GM12878 (cell line): ENCODE results near the gene DBN1. TPM values are rescaled to one million over a fixed set of nuclear protein-coding genes. Genes with fewer than 3 reads are reported as not detected.

Source experiments
- ASH2L ChIP-seq: fragments of 300-600, 200-600 bp; sonication (generic); IDR thresholded peaks from 2 replicates; pipeline ENCODE4 v1.6.1; 2017; ENCODE audit warnings: low read depth, mild to moderate bottlenecking, borderline replicate concordance
- BRCA1 ChIP-seq: IDR thresholded peaks from 2 replicates; pipeline ENCODE4 v1.6.1; 2011; ENCODE audit warnings: low read depth, low read length, improper control_type of control experiment
- CREB1 ChIP-seq: IDR thresholded peaks from 2 replicates; pipeline ENCODE4 v1.6.1; 2012; ENCODE audit warnings: low read depth, mild to moderate bottlenecking, inconsistent platforms
- CREM ChIP-seq: IDR thresholded peaks from 2 replicates; pipeline ENCODE4 v1.6.1; 2014; ENCODE audit warnings: antibody characterized with exemption, low read depth
- EGR1 ChIP-seq, 2 experiments: IDR thresholded peaks; 1 replicate in 1 of 2; 2 replicates in 1 of 2; pipeline ENCODE4 v1.6.1; 2011 to 2012; ENCODE audit warnings: low read depth in 2 of 2, low read length in 2 of 2, borderline replicate concordance in 1 of 2, mild to moderate bottlenecking in 1 of 2, moderate library complexity in 1 of 2
- GATAD2B ChIP-seq: fragments of 450-650 bp; conservative IDR thresholded peaks from 2 replicates; pipeline ENCODE4 v1.6.1; 2017; ENCODE audit warnings: low read depth, mild to moderate bottlenecking, moderate library complexity
- MTA3 ChIP-seq: IDR thresholded peaks from 2 replicates; pipeline ENCODE4 v1.6.1; 2012; ENCODE audit warnings: low read length, inconsistent platforms, borderline replicate concordance
- NBN ChIP-seq: fragments of 450-650 bp; IDR thresholded peaks from 2 replicates; pipeline ENCODE4 v1.6.1; 2016
- PAX8 ChIP-seq: fragments of 450-650 bp; IDR thresholded peaks from 2 replicates; pipeline ENCODE4 v1.6.1; 2017; ENCODE audit warnings: mild to moderate bottlenecking, moderate library complexity
- RELA ChIP-seq: fragments of 450-650 bp; IDR thresholded peaks from 2 replicates; pipeline ENCODE4 v1.8.0; 2014; ENCODE audit warnings: borderline replicate concordance; ENCODE audit not compliant: partially characterized antibody
- SIN3A ChIP-seq: IDR thresholded peaks from 2 replicates; pipeline ENCODE4 v1.6.1; 2012; ENCODE audit warnings: low read depth, low read length, improper control_type of control experiment
- SUPT20H ChIP-seq: IDR thresholded peaks from 2 replicates; pipeline ENCODE4 v1.6.1; 2011; ENCODE audit warnings: low read depth, mild to moderate bottlenecking, low read length, moderate library complexity, borderline replicate concordance; ENCODE audit not compliant: control insufficient read depth
- TCF7 ChIP-seq: IDR thresholded peaks from 2 replicates; pipeline ENCODE4 v1.6.1; 2014; ENCODE audit warnings: antibody characterized with exemption, borderline replicate concordance
- ZNF24 ChIP-seq: fragments of 450-650 bp; IDR thresholded peaks from 2 replicates; pipeline ENCODE4 v1.6.1; 2017; ENCODE audit warnings: antibody characterized with exemption, mild to moderate bottlenecking
- polyA plus RNA-seq, 11 experiments: library from polyadenylated mRNA; depleted of rRNA in 4 of 11; unstranded in 6 of 11; stranded (reverse) in 5 of 11; fragments of >200 nt; fragmentation: Nextera tagmentation in 4 of 11; fragmentation: Illumina TruSeq in 1 of 11; extraction: Ambion mirVana in 4 of 11; extraction: Trizol in 1 of 11; gene quantifications; 1 replicate in 1 of 11; 2 replicates in 10 of 11; pipeline versions ENCODE4 v1.2.1 to v1.2.3, GENCODE V29; 2011 to 2016; ENCODE audit warnings: inconsistent platforms in 2 of 11, missing spikeins in 2 of 11, low read depth in 1 of 11
- total RNA-seq, 4 experiments: library from RNA; depleted of rRNA in 3 of 4; stranded (reverse); fragments of >200 nt in 3 of 4; fragmentation: Illumina TruSeq in 1 of 4; extraction: Trizol in 1 of 4; gene quantifications; 2 replicates each; pipeline versions ENCODE4 v1.2.1 to v1.2.3, GENCODE V29; 2013 to 2021
- TF ChIP-seq, protein P1 (sequence below): fragments of 450-650 bp; formaldehyde crosslinking; IDR thresholded peaks from 2 replicates; pipeline ENCODE4 v1.4.0; 2020; ENCODE audit warnings: mild to moderate bottlenecking, moderate library complexity
- TF ChIP-seq, protein P2 (sequence below): IDR thresholded peaks from 2 replicates; pipeline ENCODE4 v1.6.1; 2012; ENCODE audit warnings: low read depth, low read length, improper control_type of control experiment
- TF ChIP-seq, protein P3 (sequence below): fragments of 150-350 bp; IDR thresholded peaks from 2 replicates; pipeline ENCODE4 v1.6.1; 2016; ENCODE audit warnings: low read depth, low read length
- TF ChIP-seq, protein P4 (sequence below): fragments of 450-650 bp; IDR thresholded peaks from 2 replicates; pipeline ENCODE4 v1.6.1; 2017; ENCODE audit warnings: mild to moderate bottlenecking, moderate library complexity

The DBN1 gene
- total and polyA plus RNA-seq, 10 of the 15 experiments (the other 5 are each of a cell fraction or from before 2014, with no cell fraction given) = 0.18 to 81.0 (median 27.9) TPM

DNA sequence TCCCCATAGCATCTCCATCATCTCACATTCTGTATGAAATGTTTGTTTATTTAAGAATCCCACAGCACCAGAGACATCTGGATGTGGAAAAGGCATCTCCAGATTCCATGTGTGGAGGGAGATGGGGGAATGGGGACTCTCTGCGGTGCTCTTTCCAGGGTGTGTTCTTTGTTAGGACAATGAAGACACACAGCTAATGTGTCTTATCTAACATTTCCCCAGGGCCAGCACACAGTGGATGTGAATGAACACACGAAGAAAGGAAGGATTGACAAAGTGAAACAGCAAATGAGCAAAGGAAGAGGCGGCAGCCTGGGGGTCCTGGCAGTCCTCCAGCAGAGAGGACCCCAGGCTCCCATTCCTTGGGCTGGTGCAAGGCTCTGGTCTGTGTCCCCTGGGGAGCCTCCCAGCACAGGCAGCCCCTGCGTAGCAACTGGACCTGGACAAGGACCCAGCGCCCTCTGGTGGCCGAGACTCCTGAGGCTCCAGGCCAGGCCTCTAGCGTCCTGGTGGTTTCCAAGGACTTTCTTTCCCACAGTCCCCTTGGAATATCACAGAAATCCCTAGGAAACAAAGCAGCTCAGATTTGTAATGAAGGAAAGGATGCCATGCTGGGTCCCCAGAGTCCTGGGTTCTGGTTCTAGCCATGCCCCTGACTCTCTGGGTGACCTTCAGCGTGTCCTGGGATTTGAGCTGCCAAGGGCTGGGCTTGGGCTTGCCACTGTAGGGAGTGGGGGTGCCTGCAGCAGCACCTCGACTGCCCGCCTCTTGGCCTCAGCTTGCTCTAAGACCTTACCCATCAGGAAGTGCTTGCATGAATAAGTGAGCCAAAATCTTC lies 27.5 kb upstream of the DBN1 start (continued):
- TF ChIP-seq, protein P1, sequence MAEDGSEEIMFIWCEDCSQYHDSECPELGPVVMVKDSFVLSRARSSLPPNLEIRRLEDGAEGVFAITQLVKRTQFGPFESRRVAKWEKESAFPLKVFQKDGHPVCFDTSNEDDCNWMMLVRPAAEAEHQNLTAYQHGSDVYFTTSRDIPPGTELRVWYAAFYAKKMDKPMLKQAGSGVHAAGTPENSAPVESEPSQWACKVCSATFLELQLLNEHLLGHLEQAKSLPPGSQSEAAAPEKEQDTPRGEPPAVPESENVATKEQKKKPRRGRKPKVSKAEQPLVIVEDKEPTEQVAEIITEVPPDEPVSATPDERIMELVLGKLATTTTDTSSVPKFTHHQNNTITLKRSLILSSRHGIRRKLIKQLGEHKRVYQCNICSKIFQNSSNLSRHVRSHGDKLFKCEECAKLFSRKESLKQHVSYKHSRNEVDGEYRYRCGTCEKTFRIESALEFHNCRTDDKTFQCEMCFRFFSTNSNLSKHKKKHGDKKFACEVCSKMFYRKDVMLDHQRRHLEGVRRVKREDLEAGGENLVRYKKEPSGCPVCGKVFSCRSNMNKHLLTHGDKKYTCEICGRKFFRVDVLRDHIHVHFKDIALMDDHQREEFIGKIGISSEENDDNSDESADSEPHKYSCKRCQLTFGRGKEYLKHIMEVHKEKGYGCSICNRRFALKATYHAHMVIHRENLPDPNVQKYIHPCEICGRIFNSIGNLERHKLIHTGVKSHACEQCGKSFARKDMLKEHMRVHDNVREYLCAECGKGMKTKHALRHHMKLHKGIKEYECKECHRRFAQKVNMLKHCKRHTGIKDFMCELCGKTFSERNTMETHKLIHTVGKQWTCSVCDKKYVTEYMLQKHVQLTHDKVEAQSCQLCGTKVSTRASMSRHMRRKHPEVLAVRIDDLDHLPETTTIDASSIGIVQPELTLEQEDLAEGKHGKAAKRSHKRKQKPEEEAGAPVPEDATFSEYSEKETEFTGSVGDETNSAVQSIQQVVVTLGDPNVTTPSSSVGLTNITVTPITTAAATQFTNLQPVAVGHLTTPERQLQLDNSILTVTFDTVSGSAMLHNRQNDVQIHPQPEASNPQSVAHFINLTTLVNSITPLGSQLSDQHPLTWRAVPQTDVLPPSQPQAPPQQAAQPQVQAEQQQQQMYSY (CRISPR knock-in tag) = no peak
- TF ChIP-seq NBN = peak; percentile 39; the same call in 1 of the 2 replicates
- no peak for TF ChIP-seq PAX8
- TF ChIP-seq, protein P2, sequence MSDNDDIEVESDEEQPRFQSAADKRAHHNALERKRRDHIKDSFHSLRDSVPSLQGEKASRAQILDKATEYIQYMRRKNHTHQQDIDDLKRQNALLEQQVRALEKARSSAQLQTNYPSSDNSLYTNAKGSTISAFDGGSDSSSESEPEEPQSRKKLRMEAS = no peak
- TF ChIP-seq, protein P3, sequence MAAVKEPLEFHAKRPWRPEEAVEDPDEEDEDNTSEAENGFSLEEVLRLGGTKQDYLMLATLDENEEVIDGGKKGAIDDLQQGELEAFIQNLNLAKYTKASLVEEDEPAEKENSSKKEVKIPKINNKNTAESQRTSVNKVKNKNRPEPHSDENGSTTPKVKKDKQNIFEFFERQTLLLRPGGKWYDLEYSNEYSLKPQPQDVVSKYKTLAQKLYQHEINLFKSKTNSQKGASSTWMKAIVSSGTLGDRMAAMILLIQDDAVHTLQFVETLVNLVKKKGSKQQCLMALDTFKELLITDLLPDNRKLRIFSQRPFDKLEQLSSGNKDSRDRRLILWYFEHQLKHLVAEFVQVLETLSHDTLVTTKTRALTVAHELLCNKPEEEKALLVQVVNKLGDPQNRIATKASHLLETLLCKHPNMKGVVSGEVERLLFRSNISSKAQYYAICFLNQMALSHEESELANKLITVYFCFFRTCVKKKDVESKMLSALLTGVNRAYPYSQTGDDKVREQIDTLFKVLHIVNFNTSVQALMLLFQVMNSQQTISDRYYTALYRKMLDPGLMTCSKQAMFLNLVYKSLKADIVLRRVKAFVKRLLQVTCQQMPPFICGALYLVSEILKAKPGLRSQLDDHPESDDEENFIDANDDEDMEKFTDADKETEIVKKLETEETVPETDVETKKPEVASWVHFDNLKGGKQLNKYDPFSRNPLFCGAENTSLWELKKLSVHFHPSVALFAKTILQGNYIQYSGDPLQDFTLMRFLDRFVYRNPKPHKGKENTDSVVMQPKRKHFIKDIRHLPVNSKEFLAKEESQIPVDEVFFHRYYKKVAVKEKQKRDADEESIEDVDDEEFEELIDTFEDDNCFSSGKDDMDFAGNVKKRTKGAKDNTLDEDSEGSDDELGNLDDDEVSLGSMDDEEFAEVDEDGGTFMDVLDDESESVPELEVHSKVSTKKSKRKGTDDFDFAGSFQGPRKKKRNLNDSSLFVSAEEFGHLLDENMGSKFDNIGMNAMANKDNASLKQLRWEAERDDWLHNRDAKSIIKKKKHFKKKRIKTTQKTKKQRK = no peak
- TF ChIP-seq BRCA1 = no peak
- TF ChIP-seq CREM = no peak
- no peak for TF ChIP-seq SUPT20H
- TF ChIP-seq, protein P4, sequence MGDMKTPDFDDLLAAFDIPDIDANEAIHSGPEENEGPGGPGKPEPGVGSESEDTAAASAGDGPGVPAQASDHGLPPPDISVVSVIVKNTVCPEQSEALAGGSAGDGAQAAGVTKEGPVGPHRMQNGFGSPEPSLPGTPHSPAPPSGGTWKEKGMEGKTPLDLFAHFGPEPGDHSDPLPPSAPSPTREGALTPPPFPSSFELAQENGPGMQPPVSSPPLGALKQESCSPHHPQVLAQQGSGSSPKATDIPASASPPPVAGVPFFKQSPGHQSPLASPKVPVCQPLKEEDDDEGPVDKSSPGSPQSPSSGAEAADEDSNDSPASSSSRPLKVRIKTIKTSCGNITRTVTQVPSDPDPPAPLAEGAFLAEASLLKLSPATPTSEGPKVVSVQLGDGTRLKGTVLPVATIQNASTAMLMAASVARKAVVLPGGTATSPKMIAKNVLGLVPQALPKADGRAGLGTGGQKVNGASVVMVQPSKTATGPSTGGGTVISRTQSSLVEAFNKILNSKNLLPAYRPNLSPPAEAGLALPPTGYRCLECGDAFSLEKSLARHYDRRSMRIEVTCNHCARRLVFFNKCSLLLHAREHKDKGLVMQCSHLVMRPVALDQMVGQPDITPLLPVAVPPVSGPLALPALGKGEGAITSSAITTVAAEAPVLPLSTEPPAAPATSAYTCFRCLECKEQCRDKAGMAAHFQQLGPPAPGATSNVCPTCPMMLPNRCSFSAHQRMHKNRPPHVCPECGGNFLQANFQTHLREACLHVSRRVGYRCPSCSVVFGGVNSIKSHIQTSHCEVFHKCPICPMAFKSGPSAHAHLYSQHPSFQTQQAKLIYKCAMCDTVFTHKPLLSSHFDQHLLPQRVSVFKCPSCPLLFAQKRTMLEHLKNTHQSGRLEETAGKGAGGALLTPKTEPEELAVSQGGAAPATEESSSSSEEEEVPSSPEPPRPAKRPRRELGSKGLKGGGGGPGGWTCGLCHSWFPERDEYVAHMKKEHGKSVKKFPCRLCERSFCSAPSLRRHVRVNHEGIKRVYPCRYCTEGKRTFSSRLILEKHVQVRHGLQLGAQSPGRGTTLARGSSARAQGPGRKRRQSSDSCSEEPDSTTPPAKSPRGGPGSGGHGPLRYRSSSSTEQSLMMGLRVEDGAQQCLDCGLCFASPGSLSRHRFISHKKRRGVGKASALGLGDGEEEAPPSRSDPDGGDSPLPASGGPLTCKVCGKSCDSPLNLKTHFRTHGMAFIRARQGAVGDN = no peak
- TF ChIP-seq CREB1 = no peak
- TF ChIP-seq RELA = no peak
- no peak for TF ChIP-seq SIN3A
- TF ChIP-seq TCF7 = no peak
- TF ChIP-seq MTA3 = no peak
- no peak for TF ChIP-seq ASH2L
- 0 out of 2 replicates have a peak, but pooled peaks have one; percentile 46 for TF ChIP-seq GATAD2B
- no peak for TF ChIP-seq EGR1 (IDR thresholded peaks at IDR 0.05; ENCODE audit: borderline replicate concordance in 1 of 2, low read depth in 2 of 2, low read length in 2 of 2)
- no peak for TF ChIP-seq ZNF24
